ENCODE measurements around the gene RASD2.

DNA sequence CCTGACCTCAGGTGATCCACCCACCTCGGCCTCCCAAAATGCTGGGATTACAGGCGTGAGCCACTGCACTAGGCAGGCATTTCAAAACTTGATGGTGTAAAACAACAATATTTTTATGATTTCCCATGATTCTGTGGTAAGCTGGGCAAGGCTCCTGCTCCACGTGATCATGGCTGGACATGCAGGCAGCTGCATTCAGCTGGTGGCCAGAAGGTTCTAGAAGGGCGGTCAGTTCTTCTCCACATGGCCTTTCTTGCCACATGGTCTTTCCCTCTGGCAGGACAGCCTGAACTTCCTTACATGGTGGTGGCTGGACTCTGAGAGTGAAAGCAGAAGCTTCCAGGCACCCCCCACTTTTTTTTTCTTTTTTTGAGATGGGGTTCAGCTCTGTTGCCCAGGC is 9.9 kb upstream of the RASD2 start:
- TF ChIP-seq, protein P1, sequence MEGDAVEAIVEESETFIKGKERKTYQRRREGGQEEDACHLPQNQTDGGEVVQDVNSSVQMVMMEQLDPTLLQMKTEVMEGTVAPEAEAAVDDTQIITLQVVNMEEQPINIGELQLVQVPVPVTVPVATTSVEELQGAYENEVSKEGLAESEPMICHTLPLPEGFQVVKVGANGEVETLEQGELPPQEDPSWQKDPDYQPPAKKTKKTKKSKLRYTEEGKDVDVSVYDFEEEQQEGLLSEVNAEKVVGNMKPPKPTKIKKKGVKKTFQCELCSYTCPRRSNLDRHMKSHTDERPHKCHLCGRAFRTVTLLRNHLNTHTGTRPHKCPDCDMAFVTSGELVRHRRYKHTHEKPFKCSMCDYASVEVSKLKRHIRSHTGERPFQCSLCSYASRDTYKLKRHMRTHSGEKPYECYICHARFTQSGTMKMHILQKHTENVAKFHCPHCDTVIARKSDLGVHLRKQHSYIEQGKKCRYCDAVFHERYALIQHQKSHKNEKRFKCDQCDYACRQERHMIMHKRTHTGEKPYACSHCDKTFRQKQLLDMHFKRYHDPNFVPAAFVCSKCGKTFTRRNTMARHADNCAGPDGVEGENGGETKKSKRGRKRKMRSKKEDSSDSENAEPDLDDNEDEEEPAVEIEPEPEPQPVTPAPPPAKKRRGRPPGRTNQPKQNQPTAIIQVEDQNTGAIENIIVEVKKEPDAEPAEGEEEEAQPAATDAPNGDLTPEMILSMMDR (IDR thresholded peaks at IDR 0.05; ENCODE audit: insufficient read depth, low read depth, low read length), result no peak
- TF ChIP-seq EZH2 (IDR thresholded peaks at IDR 0.05; ENCODE audit: insufficient read depth, low read length), result no peak

All from astrocyte (in vitro differentiated cells and primary cell).